Fibroblast of pulmonary artery (primary cell): ENCODE data around the gene CTXND2.
"Not testable (repeated sequence)": the region's sequence is repeated elsewhere in the genome, so short reads cannot be mapped to it uniquely, and the experiment has no call there.

Experiments
- DNase-seq: peaks from one replicate; pipeline ENCODE4 v3.0.0-alpha.2; 2010; ENCODE audit warnings: low read depth
- H3K4me3 ChIP-seq: replicated peaks from 2 replicates; pipeline ENCODE4 v1.5.1; 2011; ENCODE audit warnings: low read depth, mild to moderate bottlenecking, control low read depth, low read length, moderate library complexity
- TF ChIP-seq, protein P1 (sequence below): IDR thresholded peaks from 2 replicates; pipeline ENCODE4 v1.5.1; 2011; ENCODE audit warnings: mild to moderate bottlenecking, control low read depth, low read length, inconsistent platforms; ENCODE audit errors: missing control alignments

CTXND2 gene

GRCh38 chr1:150917387-150917786 is 30.5 kb downstream of the CTXND2 start:
- TF ChIP-seq, protein P1, sequence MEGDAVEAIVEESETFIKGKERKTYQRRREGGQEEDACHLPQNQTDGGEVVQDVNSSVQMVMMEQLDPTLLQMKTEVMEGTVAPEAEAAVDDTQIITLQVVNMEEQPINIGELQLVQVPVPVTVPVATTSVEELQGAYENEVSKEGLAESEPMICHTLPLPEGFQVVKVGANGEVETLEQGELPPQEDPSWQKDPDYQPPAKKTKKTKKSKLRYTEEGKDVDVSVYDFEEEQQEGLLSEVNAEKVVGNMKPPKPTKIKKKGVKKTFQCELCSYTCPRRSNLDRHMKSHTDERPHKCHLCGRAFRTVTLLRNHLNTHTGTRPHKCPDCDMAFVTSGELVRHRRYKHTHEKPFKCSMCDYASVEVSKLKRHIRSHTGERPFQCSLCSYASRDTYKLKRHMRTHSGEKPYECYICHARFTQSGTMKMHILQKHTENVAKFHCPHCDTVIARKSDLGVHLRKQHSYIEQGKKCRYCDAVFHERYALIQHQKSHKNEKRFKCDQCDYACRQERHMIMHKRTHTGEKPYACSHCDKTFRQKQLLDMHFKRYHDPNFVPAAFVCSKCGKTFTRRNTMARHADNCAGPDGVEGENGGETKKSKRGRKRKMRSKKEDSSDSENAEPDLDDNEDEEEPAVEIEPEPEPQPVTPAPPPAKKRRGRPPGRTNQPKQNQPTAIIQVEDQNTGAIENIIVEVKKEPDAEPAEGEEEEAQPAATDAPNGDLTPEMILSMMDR: no peak
- H3K4me3 ChIP-seq: no peak overlapping the region
- DNase-seq: no peak

DNA sequence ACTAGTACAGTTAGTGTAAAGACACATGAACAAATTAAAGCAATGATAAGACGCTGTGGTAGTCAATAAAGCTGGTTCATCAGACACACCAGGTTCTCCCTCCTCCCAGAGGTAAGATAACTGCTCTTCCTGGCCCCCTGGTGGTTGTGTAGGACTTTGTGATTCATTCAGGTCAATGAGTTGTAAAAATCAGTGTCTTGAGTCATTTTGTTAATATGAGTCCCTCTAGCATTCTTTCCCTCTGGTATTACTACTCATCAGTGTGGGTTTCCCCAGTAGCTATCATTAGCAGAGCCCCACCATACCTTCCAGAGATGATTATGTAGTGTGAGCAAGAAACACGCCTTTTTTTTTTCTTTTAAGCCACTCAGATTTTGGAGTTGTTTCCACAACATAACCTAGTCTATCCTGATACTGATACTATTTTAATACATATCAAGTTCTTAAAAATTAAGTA is 35.6 kb downstream of the CTXND2 start:
- TF ChIP-seq, protein P1: peak; percentile 88
- peak; percentile 86 for DNase-seq

GRCh38 chr1:150925080-150925479 is 38.1 kb downstream of the CTXND2 start:
- TF ChIP-seq, protein P1: no peak
- no peak for DNase-seq
- H3K4me3 ChIP-seq: no peak overlapping the region

More for the DNA sequence above, 35.6 kb downstream of the CTXND2 start:
- H3K4me3 ChIP-seq: no peak overlapping the region

- TF ChIP-seq, protein P1: no peak
- DNase-seq: peak; percentile 98
- peak within 1 kb of the TSS; percentile 97 for H3K4me3 ChIP-seq
These were observed 39.3 kb downstream of the CTXND2 start, which contains the start of gene SETDB1 for GRCh38 chr1:150926097-150926741. TSS of gene SETDB1 (plus strand) at chr1:150926363. CDS start at chr1:150927715, 1,352 bp downstream.

- DNase-seq: no peak
- no peak overlapping the region for H3K4me3 ChIP-seq
- TF ChIP-seq, protein P1: no peak
These were observed 40.7 kb downstream of the CTXND2 start for GRCh38 chr1:150927624-150928023.

DNA sequence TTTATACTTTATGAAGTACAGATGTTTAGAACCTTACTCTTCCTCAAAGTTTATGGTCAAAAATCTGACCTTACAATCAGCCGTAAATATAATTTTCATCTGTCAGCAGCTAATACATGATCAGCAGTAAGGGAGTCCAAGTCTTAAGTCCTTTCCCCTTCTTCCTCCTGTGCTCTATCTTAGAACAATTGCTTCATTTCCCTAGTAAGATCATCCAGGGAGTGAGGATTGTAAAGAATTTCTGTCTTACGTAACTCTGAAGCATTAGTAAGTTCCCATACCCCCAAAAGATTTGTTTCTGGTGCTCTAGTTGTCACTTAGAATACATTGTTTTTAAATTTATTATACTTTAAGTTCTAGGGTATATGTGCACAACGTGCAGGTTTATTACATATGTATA is 41.4 kb downstream of the CTXND2 start:
- no peak overlapping the region for H3K4me3 ChIP-seq
- peak; percentile 67 for DNase-seq
- TF ChIP-seq, protein P1: no peak

- not testable (repeated sequence) for H3K4me3 ChIP-seq, DNase-seq
These were observed 41.8 kb downstream of the CTXND2 start for GRCh38 chr1:150928775-150929174.
